Measurements from ENCODE around the gene KXD1. TPM values are rescaled to one million over a fixed set of nuclear protein-coding genes. Genes with fewer than 3 reads are reported as not detected.

The KXD1 gene
- polyA plus RNA-seq, 2 of the 4 experiments (the other 2 are of a cell fraction), result 62.8 to 83.9 TPM

DNA sequence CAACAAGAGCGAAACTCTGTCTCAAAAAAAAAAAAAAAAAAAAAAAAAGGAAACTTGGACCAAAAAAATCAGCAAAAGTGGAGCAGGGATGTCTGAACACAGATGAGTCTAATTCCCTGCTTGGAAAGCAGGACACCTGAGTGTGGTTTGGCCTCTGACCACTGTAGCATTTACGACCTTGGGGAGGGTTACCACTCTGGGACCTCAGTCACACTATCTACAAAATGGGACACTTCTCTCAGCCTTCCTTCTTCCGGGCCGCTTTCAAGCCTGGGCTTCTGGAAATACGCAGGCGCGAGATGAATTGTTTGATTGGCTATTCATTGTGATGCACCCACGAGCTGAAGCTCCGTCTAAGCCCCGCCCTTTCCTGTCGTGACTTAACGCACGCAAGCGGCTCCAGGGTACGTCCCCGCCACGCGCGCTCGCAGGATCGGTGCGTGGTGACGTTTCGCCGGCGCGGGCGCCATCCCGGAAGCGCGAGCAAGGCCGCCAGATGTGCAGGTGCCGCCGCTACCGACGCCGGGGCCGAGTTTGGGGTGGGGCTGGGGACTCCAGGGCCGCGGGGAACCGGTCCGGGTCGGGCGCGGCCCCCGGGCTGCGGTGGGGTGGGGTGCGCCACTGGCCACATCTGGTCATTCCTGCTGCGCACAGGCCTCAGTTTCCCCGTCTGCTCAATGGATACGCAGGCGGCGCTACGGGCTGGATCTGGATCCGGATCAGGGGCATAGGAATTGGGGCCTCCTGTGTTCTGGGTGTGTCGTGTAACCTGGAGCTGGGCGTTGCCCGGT is at the start of gene KXD1 (continued):
- TF ChIP-seq, protein P1, sequence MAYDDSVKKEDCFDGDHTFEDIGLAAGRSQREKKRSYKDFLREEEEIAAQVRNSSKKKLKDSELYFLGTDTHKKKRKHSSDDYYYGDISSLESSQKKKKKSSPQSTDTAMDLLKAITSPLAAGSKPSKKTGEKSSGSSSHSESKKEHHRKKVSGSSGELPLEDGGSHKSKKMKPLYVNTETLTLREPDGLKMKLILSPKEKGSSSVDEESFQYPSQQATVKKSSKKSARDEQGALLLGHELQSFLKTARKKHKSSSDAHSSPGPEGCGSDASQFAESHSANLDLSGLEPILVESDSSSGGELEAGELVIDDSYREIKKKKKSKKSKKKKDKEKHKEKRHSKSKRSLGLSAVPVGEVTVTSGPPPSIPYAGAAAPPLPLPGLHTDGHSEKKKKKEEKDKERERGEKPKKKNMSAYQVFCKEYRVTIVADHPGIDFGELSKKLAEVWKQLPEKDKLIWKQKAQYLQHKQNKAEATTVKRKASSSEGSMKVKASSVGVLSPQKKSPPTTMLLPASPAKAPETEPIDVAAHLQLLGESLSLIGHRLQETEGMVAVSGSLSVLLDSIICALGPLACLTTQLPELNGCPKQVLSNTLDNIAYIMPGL (CRISPR knock-in tag; IDR thresholded peaks at IDR 0.05; ENCODE audit: borderline replicate concordance), result no peak
- TF ChIP-seq, protein P2, sequence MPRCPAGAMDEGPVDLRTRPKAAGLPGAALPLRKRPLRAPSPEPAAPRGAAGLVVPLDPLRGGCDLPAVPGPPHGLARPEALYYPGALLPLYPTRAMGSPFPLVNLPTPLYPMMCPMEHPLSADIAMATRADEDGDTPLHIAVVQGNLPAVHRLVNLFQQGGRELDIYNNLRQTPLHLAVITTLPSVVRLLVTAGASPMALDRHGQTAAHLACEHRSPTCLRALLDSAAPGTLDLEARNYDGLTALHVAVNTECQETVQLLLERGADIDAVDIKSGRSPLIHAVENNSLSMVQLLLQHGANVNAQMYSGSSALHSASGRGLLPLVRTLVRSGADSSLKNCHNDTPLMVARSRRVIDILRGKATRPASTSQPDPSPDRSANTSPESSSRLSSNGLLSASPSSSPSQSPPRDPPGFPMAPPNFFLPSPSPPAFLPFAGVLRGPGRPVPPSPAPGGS (IDR thresholded peaks at IDR 0.05), result 0 out of 3 replicates have a peak, but pooled peaks have one; percentile 47
- no peak for TF ChIP-seq SREBF2 (IDR thresholded peaks at IDR 0.05)
- TF ChIP-seq MYC (IDR thresholded peaks at IDR 0.05; ENCODE audit: borderline replicate concordance, low read length), result no peak
- TF ChIP-seq CEBPB (IDR thresholded peaks at IDR 0.05), result no peak
- no peak for TF ChIP-seq CBX8 (IDR thresholded peaks at IDR 0.05)

DNA sequence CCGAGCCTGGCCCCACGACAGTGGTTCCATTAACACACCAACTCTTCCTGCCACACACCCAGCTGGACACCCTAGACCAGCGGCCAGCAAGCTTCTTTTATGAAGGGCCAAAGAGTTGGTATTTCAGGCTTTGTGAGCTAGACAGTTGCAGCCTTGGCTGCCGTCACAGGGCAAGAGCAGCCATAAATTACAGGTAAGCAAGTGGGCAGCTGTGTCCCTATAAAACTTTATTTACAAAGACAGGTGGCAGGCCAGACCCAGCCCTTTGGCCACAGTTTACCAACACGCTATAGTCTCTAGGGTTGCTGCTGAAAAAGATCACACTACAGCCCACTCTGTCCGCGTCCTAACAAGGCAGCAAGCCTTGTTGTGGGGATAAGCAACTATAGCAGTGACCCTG is 49.1 kb upstream of the KXD1 start:
- Histone ChIP-seq H3K9me3 (no peaks in the 10 kb centered on the region), H3K4me2 (no peak overlapping the region), H3K4me3 (no peak overlapping the region), H3K4me1 (peaks cover 35% of the 10 kb centered on the region), H3K27ac (no peak overlapping the region)
- POLR2A ChIA-PET, result no interaction called here
- 98% methylated on average over 4 of the region's 7 CpGs for WGBS (ENCODE audit: missing lambda C conversion rate)
- ATAC-seq (no peak), DNase-seq (ENCODE audit: low read depth in 1 of 2, low spot score in 1 of 2) (no peak), FAIRE-seq (no peak)
- TF ChIP-seq RNF2 (IDR thresholded peaks at IDR 0.05; ENCODE audit: borderline replicate concordance, low read depth) (no peak), TP53 (CRISPR knock-in tag; IDR thresholded peaks at IDR 0.05) (no peak), RFX5 (IDR thresholded peaks at IDR 0.05) (no peak), NPAS2 (CRISPR knock-in tag; IDR thresholded peaks at IDR 0.05; ENCODE audit: borderline replicate concordance) (no peak), JUN (IDR thresholded peaks at IDR 0.05) (no peak), MYC (IDR thresholded peaks at IDR 0.05; ENCODE audit: borderline replicate concordance, low read length) (no peak), NFE2L2 (conservative IDR thresholded peaks at IDR 0.05; ENCODE audit: low read length) (no peak), CHD4 (IDR thresholded peaks at IDR 0.05; ENCODE audit: borderline replicate concordance) (no peak), TFCP2L1 (CRISPR knock-in tag; IDR thresholded peaks at IDR 0.05) (no peak), JUNB (IDR thresholded peaks at IDR 0.05) (no peak), CBX2 (IDR thresholded peaks at IDR 0.05; ENCODE audit: borderline replicate concordance, low read depth) (no peak), SMC3 (IDR thresholded peaks at IDR 0.05) (no peak), ZC3H11A (IDR thresholded peaks at IDR 0.05) (no peak), MAZ (IDR thresholded peaks at IDR 0.05; ENCODE audit: borderline replicate concordance, low read depth, low read length) (no peak), CBX8 (IDR thresholded peaks at IDR 0.05) (no peak)
- TF ChIP-seq, protein P3, sequence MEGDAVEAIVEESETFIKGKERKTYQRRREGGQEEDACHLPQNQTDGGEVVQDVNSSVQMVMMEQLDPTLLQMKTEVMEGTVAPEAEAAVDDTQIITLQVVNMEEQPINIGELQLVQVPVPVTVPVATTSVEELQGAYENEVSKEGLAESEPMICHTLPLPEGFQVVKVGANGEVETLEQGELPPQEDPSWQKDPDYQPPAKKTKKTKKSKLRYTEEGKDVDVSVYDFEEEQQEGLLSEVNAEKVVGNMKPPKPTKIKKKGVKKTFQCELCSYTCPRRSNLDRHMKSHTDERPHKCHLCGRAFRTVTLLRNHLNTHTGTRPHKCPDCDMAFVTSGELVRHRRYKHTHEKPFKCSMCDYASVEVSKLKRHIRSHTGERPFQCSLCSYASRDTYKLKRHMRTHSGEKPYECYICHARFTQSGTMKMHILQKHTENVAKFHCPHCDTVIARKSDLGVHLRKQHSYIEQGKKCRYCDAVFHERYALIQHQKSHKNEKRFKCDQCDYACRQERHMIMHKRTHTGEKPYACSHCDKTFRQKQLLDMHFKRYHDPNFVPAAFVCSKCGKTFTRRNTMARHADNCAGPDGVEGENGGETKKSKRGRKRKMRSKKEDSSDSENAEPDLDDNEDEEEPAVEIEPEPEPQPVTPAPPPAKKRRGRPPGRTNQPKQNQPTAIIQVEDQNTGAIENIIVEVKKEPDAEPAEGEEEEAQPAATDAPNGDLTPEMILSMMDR (IDR thresholded peaks at IDR 0.05), result no peak
- TF ChIP-seq, protein P4, sequence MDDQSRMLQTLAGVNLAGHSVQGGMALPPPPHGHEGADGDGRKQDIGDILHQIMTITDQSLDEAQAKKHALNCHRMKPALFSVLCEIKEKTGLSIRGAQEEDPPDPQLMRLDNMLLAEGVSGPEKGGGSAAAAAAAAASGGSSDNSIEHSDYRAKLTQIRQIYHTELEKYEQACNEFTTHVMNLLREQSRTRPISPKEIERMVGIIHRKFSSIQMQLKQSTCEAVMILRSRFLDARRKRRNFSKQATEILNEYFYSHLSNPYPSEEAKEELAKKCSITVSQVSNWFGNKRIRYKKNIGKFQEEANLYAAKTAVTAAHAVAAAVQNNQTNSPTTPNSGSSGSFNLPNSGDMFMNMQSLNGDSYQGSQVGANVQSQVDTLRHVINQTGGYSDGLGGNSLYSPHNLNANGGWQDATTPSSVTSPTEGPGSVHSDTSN (IDR thresholded peaks at IDR 0.05), result no peak
- TF ChIP-seq, protein P5, sequence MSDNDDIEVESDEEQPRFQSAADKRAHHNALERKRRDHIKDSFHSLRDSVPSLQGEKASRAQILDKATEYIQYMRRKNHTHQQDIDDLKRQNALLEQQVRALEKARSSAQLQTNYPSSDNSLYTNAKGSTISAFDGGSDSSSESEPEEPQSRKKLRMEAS (IDR thresholded peaks at IDR 0.05), result no peak
- CTCF ChIA-PET, result interaction anchor here (1.5 to 1.7 kb wide), 4 partner anchors 12 to 38 kb away, joined by 4 to 7 read pairs (median 6); no protein-coding TSS in a partner anchor
